HG02588 (cell line): ENCODE data around the gene LAMB4.

Experiments
- ATAC-seq: cut with Tn5 transposase; IDR thresholded peaks from one replicate; pipeline ENCODE4 v1.9.1; 2021; ENCODE audit warnings: mild to moderate bottlenecking, moderate library complexity; ENCODE audit not compliant: unreplicated experiment

The LAMB4 gene

GRCh38 chr7:108130261-108130660 lies at the start of gene LAMB4:
Gene LAMB4 (minus strand): TSS chr7:108130361. CDS start chr7:108123164, 7,197 bp downstream.
- no peak for ATAC-seq

- no peak for ATAC-seq
These were observed 48.2 kb upstream of the LAMB4 start for GRCh38 chr7:108178398-108178797.

GRCh38 chr7:108171164-108171563 lies 41.0 kb upstream of the LAMB4 start:
- no peak for ATAC-seq

GRCh38 chr7:108170251-108170650 lies 40.1 kb upstream of the LAMB4 start:
- no peak for ATAC-seq

- no peak for ATAC-seq
These were observed 37.3 kb upstream of the LAMB4 start for GRCh38 chr7:108167460-108167859.

GRCh38 chr7:108166687-108167086 lies 36.5 kb upstream of the LAMB4 start:
- no peak for ATAC-seq

- ATAC-seq: no peak
These were observed 35.6 kb upstream of the LAMB4 start for GRCh38 chr7:108165723-108166122.

GRCh38 chr7:108164946-108165345 lies 34.8 kb upstream of the LAMB4 start:
- ATAC-seq: no peak

- ATAC-seq: no peak
These were observed 34.2 kb upstream of the LAMB4 start for GRCh38 chr7:108164342-108164741.

- ATAC-seq: no peak
These were observed 28.6 kb upstream of the LAMB4 start for GRCh38 chr7:108158776-108159175.

- no peak for ATAC-seq
These were observed 27.6 kb upstream of the LAMB4 start for GRCh38 chr7:108157606-108158335.

GRCh38 chr7:108156897-108157605 lies 26.9 kb upstream of the LAMB4 start:
- ATAC-seq: no peak

GRCh38 chr7:108152198-108152597 lies 22.0 kb upstream of the LAMB4 start:
- ATAC-seq: no peak

- no peak for ATAC-seq
These were observed 19.7 kb upstream of the LAMB4 start for GRCh38 chr7:108149908-108150307.

- no peak for ATAC-seq
These were observed 19.0 kb upstream of the LAMB4 start for GRCh38 chr7:108149119-108149518.

GRCh38 chr7:108147031-108147563 lies 16.9 kb upstream of the LAMB4 start:
- ATAC-seq: no peak

GRCh38 chr7:108146070-108146842 lies 16.1 kb upstream of the LAMB4 start:
- peak; percentile 57 for ATAC-seq

GRCh38 chr7:108145401-108145800 lies 15.2 kb upstream of the LAMB4 start:
- no peak for ATAC-seq

GRCh38 chr7:108144931-108145330 lies 14.8 kb upstream of the LAMB4 start:
- ATAC-seq: no peak

GRCh38 chr7:108143658-108144420 lies 13.7 kb upstream of the LAMB4 start:
- no peak for ATAC-seq
